ENCODE results near the gene LARGE1.

DNA sequence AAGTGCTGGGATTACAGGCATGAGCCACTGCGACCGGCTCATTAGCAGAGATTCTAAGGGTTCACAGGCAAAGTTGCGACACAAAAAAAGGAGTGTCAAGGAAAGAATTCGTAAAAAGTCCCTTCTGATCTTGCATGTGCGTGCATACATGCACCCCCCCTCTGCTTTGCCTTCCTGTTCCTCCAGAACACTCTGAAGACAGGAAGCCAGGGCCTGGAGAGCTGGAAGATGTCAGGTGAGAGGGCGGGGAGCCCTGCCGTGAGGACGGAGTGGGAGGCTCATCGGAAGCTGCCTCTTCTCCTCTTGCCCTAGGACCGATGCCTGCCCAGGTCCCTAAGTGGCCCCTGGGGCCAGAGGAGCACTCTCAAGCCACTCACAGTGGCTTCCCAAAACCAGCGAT lies 89.1 kb downstream of the LARGE1 start:
- TF ChIP-seq, protein P1, sequence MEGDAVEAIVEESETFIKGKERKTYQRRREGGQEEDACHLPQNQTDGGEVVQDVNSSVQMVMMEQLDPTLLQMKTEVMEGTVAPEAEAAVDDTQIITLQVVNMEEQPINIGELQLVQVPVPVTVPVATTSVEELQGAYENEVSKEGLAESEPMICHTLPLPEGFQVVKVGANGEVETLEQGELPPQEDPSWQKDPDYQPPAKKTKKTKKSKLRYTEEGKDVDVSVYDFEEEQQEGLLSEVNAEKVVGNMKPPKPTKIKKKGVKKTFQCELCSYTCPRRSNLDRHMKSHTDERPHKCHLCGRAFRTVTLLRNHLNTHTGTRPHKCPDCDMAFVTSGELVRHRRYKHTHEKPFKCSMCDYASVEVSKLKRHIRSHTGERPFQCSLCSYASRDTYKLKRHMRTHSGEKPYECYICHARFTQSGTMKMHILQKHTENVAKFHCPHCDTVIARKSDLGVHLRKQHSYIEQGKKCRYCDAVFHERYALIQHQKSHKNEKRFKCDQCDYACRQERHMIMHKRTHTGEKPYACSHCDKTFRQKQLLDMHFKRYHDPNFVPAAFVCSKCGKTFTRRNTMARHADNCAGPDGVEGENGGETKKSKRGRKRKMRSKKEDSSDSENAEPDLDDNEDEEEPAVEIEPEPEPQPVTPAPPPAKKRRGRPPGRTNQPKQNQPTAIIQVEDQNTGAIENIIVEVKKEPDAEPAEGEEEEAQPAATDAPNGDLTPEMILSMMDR (IDR thresholded peaks at IDR 0.05; ENCODE audit: poor library complexity), result no peak
- TF ChIP-seq EZH2 (IDR thresholded peaks at IDR 0.05; ENCODE audit: borderline replicate concordance) (no peak), EZH2phosphoT487 (IDR thresholded peaks at IDR 0.05; ENCODE audit: low read depth, severe bottlenecking, unreplicated experiment) (no peak)

Measured in hepatocyte (in vitro differentiated cells).